Prostate gland (tissue), 2 donors: ENCODE measurements around the gene SNX32. TPM values are rescaled to one million over a fixed set of nuclear protein-coding genes. Genes with fewer than 3 reads are reported as not detected.

Experiments used
- DNase-seq: peaks from one replicate; pipeline ENCODE4 v3.0.0-alpha.2; 2019; ENCODE audit warnings: low spot score
- H3K27ac ChIP-seq, 2 donors: fragments of 200-600 bp; sonication (generic); 2 replicates each; pipeline ENCODE4 v1.5.1; 2017 to 2019
- H3K27me3 ChIP-seq: fragments of 200-600 bp; sonication (generic); replicated peaks from 2 replicates; pipeline ENCODE4 v1.5.1; 2019; ENCODE audit not compliant: insufficient read depth
- H3K36me3 ChIP-seq, 2 donors: fragments of 200-600 bp; sonication (generic); 1 replicate in 1 of 2; 2 replicates in 1 of 2; pipeline versions ENCODE4 v1.5.1 to v1.8.1; 2017 to 2019
- H3K4me1 ChIP-seq: fragments of 200-600 bp; sonication (generic); replicated peaks from 2 replicates; pipeline ENCODE4 v1.5.1; 2019
- H3K4me3 ChIP-seq, 2 donors: fragments of 200-600 bp; sonication (generic); 2 replicates each; pipeline ENCODE4 v1.5.1; 2017 to 2019
- H3K9me3 ChIP-seq: fragments of 200-600 bp; sonication (generic); 2 replicates; pipeline ENCODE4 v1.5.1; 2017
- POLR2A ChIP-seq: fragments of 450-650 bp; IDR thresholded peaks from one replicate; pipeline ENCODE4 v1.6.1; 2016; ENCODE audit warnings: antibody characterized with exemption, mild to moderate bottlenecking
- POLR2AphosphoS5 ChIP-seq: sonication (generic); formaldehyde crosslinking; IDR thresholded peaks from one replicate; pipeline ENCODE4 v1.6.1; 2017; ENCODE audit warnings: antibody characterized with exemption
- WGBS: methylation state at CpG from one replicate; pipeline ENCODE4 v1.1.5; 2018; 5-methylcytosine and 5-hydroxymethylcytosine counted together
- intact Hi-C: fragments of 100-400 bp; cut with DNase I; formaldehyde crosslinking; loops from one replicate; pipeline ENCODE4 v1.14.2; 2022
- total RNA-seq, 2 donors: library from RNA; depleted of rRNA; stranded (reverse); fragments of >200 nt; gene quantifications; one replicate each; pipeline ENCODE4 v1.1.0, GENCODE V29; 2016
- TF ChIP-seq, protein P1 (sequence below), 4 experiments: fragments of 200-600 bp in 2 of 4; fragments of 450-650 bp in 2 of 4; sonication (generic) in 2 of 4; IDR thresholded peaks; 1 replicate in 3 of 4; 2 replicates in 1 of 4; pipeline ENCODE4 v1.5.1; 2016 to 2019; ENCODE audit warnings: antibody characterized with exemption in 4 of 4, mild to moderate bottlenecking in 2 of 4, moderate library complexity in 2 of 4

Gene SNX32
- total RNA-seq, 2 donors from 2014 or later = 0.91 TPM; not detected in 1

DNA sequence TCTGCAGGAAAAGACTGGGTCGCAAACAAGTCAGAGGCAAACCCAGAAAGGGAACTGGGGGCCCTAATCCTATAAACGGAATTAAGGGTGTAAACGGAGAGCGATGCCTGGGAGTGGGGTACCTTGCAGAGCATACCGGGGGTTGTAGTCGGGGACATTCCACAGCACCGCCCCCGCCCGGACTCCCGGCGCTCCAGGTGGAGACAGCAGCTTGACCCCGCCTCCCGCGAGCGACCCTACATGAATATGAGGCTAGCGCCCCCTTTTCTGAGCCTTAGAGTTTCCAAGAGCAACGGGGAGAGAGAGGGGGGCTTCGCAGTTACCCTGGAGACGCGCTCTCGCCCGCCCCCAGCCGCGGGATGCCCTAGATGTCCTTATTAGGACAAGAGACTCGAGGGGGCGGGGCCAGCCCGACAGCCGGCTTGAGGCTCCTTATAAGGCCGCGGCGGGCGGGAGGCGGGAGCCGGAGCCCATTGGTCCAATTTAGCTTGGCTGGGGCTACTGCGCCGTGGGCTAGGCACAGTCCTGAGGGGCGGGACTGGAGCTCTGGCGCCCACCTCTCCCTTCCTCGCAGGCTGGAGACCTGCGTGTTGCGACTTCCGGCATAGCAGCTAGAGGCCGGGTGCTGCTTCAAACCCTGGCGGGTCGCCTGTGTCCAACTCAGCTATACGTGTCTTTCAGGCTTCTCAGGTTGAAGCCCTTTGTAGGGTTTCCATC, 25.5 kb downstream of the SNX32 start:
- intact Hi-C loops = loop anchor here (2.0 kb wide), 1 partner anchor 14 kb away; the partner anchor contains the start of gene EFEMP2
- DNase-seq = peak; percentile 99
- H3K4me1 ChIP-seq = peaks cover 12% of the 10 kb centered on the region

DNA sequence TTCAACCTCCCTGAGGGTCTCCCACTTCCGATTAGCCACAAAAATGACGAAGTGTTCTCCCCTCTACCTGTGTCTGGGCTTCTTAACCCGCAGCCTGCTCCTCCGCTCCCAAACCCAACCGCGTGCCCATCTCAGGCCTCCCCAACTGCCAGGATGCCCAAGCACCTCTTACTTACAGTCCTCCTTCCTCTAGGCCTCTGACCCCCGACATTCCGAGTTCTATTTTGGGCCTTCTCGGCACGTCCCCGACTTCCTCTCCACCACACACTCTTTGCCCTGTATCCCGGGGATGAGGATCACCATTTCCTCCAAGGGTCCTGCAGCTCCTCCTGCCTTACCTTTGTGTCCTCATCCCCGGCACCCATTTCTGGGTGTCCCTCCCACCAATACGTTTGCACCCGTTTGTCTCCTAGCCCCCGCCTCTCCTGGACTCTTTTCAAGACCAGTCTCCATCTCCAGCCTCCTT, 26.1 kb downstream of the SNX32 start:
- peaks cover 15 to 37% of the 10 kb centered on the region in 2 donors for H3K36me3 ChIP-seq
- no peak for TF ChIP-seq POLR2A
- TF ChIP-seq POLR2AphosphoS5 = no peak
- peak overlapping the region; percentile 99 for H3K4me3 ChIP-seq
- H3K27me3 ChIP-seq = no peaks in the 10 kb centered on the region
- WGBS = under 1% methylated on average over 16 of the region's 16 CpGs
- H3K27ac ChIP-seq = peak overlapping the region; percentile 94 to 96
- no peaks in the 10 kb centered on the region for H3K9me3 ChIP-seq
- intact Hi-C loops = loop anchor here (1.0 to 2.0 kb wide), 3 partner anchors 13 to 143 kb away; partner anchors contain the start of genes BANF1, C11orf68, DRAP1 and EFEMP2
- peaks cover 12% of the 10 kb centered on the region for H3K4me1 ChIP-seq
- DNase-seq = no peak

More for the DNA sequence above, 25.5 kb downstream of the SNX32 start:
- Histone ChIP-seq H3K27me3 (no peaks in the 10 kb centered on the region), H3K9me3 (no peaks in the 10 kb centered on the region), H3K36me3 (peaks cover 15 to 35% of the 10 kb centered on the region in 2 donors), H3K27ac (peak overlapping the region; percentile 94 to 96), H3K4me3 (peak overlapping the region; percentile 99)
- peak; percentile 87 for TF ChIP-seq POLR2A
- TF ChIP-seq, protein P1, sequence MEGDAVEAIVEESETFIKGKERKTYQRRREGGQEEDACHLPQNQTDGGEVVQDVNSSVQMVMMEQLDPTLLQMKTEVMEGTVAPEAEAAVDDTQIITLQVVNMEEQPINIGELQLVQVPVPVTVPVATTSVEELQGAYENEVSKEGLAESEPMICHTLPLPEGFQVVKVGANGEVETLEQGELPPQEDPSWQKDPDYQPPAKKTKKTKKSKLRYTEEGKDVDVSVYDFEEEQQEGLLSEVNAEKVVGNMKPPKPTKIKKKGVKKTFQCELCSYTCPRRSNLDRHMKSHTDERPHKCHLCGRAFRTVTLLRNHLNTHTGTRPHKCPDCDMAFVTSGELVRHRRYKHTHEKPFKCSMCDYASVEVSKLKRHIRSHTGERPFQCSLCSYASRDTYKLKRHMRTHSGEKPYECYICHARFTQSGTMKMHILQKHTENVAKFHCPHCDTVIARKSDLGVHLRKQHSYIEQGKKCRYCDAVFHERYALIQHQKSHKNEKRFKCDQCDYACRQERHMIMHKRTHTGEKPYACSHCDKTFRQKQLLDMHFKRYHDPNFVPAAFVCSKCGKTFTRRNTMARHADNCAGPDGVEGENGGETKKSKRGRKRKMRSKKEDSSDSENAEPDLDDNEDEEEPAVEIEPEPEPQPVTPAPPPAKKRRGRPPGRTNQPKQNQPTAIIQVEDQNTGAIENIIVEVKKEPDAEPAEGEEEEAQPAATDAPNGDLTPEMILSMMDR (IDR thresholded peaks at IDR 0.05) = peak in 1 of 4 experiments; percentile 32
- peak; percentile 96 for TF ChIP-seq POLR2AphosphoS5
- WGBS = under 1% methylated on average over 38 of the region's 46 CpGs

DNA sequence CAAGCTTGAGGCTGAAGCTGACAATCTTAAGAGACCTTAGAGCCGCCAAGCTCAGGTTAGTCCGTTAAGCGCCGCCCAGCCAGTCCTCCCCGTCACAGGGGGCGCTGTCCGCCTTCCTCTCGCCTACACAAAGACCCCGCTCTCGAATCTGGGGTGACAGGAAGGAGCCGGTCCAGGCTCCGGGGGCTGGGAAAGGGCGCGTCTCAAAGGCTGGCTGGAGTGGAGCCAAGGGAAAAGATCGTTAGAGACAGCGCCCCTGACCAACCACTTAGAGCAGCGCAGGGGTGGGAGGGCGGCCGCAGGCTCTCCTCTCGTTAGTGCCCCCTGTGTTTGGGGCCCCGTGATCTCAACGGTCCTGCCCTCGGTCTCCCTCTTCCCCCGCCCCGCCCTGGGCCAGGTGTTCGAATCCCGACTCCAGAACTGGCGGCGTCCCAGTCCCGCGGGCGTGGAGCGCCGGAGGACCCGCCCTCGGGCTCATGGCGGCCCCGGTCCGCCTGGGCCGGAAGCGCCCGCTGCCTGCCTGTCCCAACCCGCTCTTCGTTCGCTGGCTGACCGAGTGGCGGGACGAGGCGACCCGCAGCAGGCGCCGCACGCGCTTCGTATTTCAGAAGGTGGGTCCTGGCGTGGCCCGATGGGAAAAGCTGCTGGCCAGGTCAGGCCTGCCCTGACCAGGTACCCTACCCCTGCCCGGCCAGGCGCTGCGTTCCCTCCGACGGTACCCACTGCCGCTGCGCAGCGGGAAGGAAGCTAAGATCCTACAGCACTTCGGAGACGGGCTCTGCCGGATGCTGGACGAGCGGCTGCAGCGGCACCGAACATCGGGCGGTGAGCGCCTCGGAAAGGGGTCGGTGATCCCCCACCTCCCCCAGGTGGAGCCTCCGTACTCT, 26.8 kb downstream of the SNX32 start, which contains the start of gene MUS81:
TSS of gene MUS81 (plus strand) at position 156 of the 887 bp plus-strand sequence. CDS start at position 477, 321 bp downstream.
- peak; percentile 97 for TF ChIP-seq POLR2AphosphoS5
- TF ChIP-seq, protein P1 (IDR thresholded peaks at IDR 0.05) = peak; percentile 70 to 97 (median 92)
- peak; percentile 57 for TF ChIP-seq POLR2A
- Histone ChIP-seq H3K9me3 (no peaks in the 10 kb centered on the region), H3K27me3 (no peaks in the 10 kb centered on the region), H3K36me3 (peaks cover 15 to 31% of the 10 kb centered on the region in 2 donors), H3K4me1 (peaks cover 12% of the 10 kb centered on the region), H3K27ac (peak within 1 kb of the TSS; percentile 94 to 96), H3K4me3 (peak within 1 kb of the TSS; percentile 99)
- WGBS = 1% methylated on average over 56 of the region's 78 CpGs
- intact Hi-C loops = loop anchor here (1.0 to 2.0 kb wide), 2 partner anchors 59 to 142 kb away; partner anchors contain the start of genes BANF1, C11orf68, DRAP1 and EIF1AD
- DNase-seq = peak; percentile 97

DNA sequence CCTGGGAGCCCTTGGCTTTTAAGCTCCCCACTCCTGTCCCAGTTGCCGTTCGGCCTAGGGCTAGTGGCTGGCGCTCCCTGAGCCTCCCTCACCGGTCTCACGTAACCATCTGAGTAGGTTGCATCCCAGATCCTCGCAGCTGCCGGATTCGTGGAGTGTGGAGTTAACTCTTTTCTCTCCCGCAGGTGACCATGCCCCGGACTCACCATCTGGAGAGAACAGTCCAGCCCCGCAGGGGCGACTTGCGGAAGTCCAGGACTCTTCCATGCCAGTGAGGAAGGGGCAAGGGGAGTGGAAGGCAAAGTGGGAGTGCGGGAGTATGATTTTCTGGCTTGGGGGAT, 27.4 kb downstream of the SNX32 start:
- intact Hi-C loops = loop anchor here (2.0 kb wide), 1 partner anchor 142 kb away; the partner anchor contains the start of genes BANF1 and EIF1AD
- peaks cover 10% of the 10 kb centered on the region for H3K4me1 ChIP-seq
- no peaks in the 10 kb centered on the region for H3K9me3 ChIP-seq
- no peak for DNase-seq
- H3K27ac ChIP-seq = peak overlapping the region; percentile 94 to 96
- H3K4me3 ChIP-seq = peak overlapping the region; percentile 99
- WGBS = 11% methylated on average over 13 of the region's 14 CpGs
- H3K27me3 ChIP-seq = no peaks in the 10 kb centered on the region
- peaks cover 12 to 25% of the 10 kb centered on the region in 2 donors for H3K36me3 ChIP-seq
- TF ChIP-seq, protein P1 (IDR thresholded peaks at IDR 0.05) = no peak
- TF ChIP-seq POLR2A = no peak
- no peak for TF ChIP-seq POLR2AphosphoS5
